Liver (tissue), 9 donors: Measurements from ENCODE around the gene BABAM1. TPM values are rescaled to one million over a fixed set of nuclear protein-coding genes. Genes with fewer than 3 reads are reported as not detected.

ENCODE experiments used
- DNase-seq: peaks from one replicate; pipeline ENCODE4 v3.0.0-alpha.2; 2017; ENCODE audit warnings: low spot score
- H3K27ac ChIP-seq, 2 donors: one replicate each; pipeline ENCODE4 v1.7.0; 2013; ENCODE audit warnings: inconsistent platforms in 2 of 2, low read length in 2 of 2, control low read depth in 1 of 2, low read depth in 1 of 2, mild to moderate bottlenecking in 1 of 2
- H3K27me3 ChIP-seq, 4 donors: one replicate each; pipeline versions ENCODE4 v1.6.1 to v1.7.0; 2013; ENCODE audit warnings: low read length in 3 of 4, inconsistent platforms in 1 of 4, mild to moderate bottlenecking in 1 of 4, moderate library complexity in 1 of 4; ENCODE audit not compliant: control insufficient read depth in 4 of 4, insufficient read depth in 4 of 4
- H3K36me3 ChIP-seq, 4 donors: one replicate each; pipeline versions ENCODE4 v1.6.1 to v1.7.0; 2013; ENCODE audit warnings: low read length in 3 of 4, mild to moderate bottlenecking in 3 of 4, low read depth in 1 of 4, moderate library complexity in 1 of 4; ENCODE audit not compliant: control insufficient read depth in 4 of 4, insufficient read depth in 3 of 4
- H3K4me1 ChIP-seq, 4 donors: one replicate each; pipeline versions ENCODE4 v1.6.1 to v1.7.0; 2013; ENCODE audit warnings: low read length in 3 of 4, mild to moderate bottlenecking in 3 of 4, moderate library complexity in 1 of 4; ENCODE audit not compliant: control insufficient read depth in 4 of 4, insufficient read depth in 4 of 4
- H3K4me3 ChIP-seq, 3 donors: one replicate each; pipeline versions ENCODE4 v1.6.1 to v1.7.0; 2013; ENCODE audit warnings: low read length in 3 of 3, control low read depth in 1 of 3, low read depth in 1 of 3, mild to moderate bottlenecking in 1 of 3
- H3K9ac ChIP-seq, 2 donors: one replicate each; pipeline ENCODE4 v1.7.0; 2013; ENCODE audit warnings: low read length in 2 of 2, mild to moderate bottlenecking in 2 of 2, moderate library complexity in 2 of 2, control low read depth in 1 of 2, low read depth in 1 of 2
- H3K9me3 ChIP-seq, 4 donors: one replicate each; pipeline versions ENCODE4 v1.6.1 to v1.7.0; 2013; ENCODE audit warnings: low read length in 3 of 4; ENCODE audit not compliant: control insufficient read depth in 4 of 4
- CTCF ChIP-seq: fragments of 150-350 bp; IDR thresholded peaks from 2 replicates; pipeline ENCODE4 v1.5.1; 2017; ENCODE audit warnings: improper control_type of control experiment, low read depth, low read length; ENCODE audit not compliant: missing input control
- EGR1 ChIP-seq, 2 donors: IDR thresholded peaks; 2 replicates each; pipeline ENCODE4 v1.6.1; 2016 to 2018; ENCODE audit warnings: antibody characterized with exemption in 2 of 2, low read depth in 2 of 2
- FOXA1 ChIP-seq: IDR thresholded peaks from 2 replicates; pipeline ENCODE4 v1.6.1; 2016; ENCODE audit warnings: antibody characterized with exemption
- FOXA2 ChIP-seq: IDR thresholded peaks from 2 replicates; pipeline ENCODE4 v1.6.1; 2016; ENCODE audit warnings: antibody characterized with exemption
- GABPA ChIP-seq, 2 donors: IDR thresholded peaks in 1 of 2; conservative IDR thresholded peaks in 1 of 2; 2 replicates each; pipeline ENCODE4 v1.6.1; 2016; ENCODE audit warnings: antibody characterized with exemption in 2 of 2, mild to moderate bottlenecking in 1 of 2, moderate library complexity in 1 of 2
- HNF4A ChIP-seq, 2 donors: conservative IDR thresholded peaks; 2 replicates each; pipeline ENCODE4 v1.6.1; 2016; ENCODE audit warnings: antibody characterized with exemption in 2 of 2, mild to moderate bottlenecking in 2 of 2
- HNF4G ChIP-seq: IDR thresholded peaks from 2 replicates; pipeline ENCODE4 v1.6.1; 2016; ENCODE audit warnings: antibody characterized with exemption
- JUND ChIP-seq, 2 donors: IDR thresholded peaks; 2 replicates each; pipeline ENCODE4 v1.6.1; 2016; ENCODE audit warnings: antibody characterized with exemption in 2 of 2
- MAX ChIP-seq: IDR thresholded peaks from 2 replicates; pipeline ENCODE4 v1.6.1; 2016; ENCODE audit warnings: antibody characterized with exemption
- NR2F2 ChIP-seq: IDR thresholded peaks from 2 replicates; pipeline ENCODE4 v1.6.1; 2016; ENCODE audit warnings: antibody characterized with exemption
- RAD21 ChIP-seq, 2 donors: IDR thresholded peaks; 2 replicates each; pipeline ENCODE4 v1.6.1; 2016; ENCODE audit warnings: antibody characterized with exemption in 2 of 2, mild to moderate bottlenecking in 2 of 2
- REST ChIP-seq: IDR thresholded peaks from 2 replicates; pipeline ENCODE4 v1.6.1; 2016; ENCODE audit warnings: antibody characterized with exemption, mild to moderate bottlenecking
- RXRA ChIP-seq, 2 donors: IDR thresholded peaks; 2 replicates each; pipeline ENCODE4 v1.6.1; 2017 to 2018; ENCODE audit warnings: antibody characterized with exemption in 2 of 2, mild to moderate bottlenecking in 1 of 2
- SP1 ChIP-seq: IDR thresholded peaks from 2 replicates; pipeline ENCODE4 v1.6.1; 2018; ENCODE audit warnings: antibody characterized with exemption, mild to moderate bottlenecking
- TAF1 ChIP-seq: conservative IDR thresholded peaks from 2 replicates; pipeline ENCODE4 v1.6.1; 2016; ENCODE audit warnings: antibody characterized with exemption, mild to moderate bottlenecking
- YY1 ChIP-seq: IDR thresholded peaks from 2 replicates; pipeline ENCODE4 v1.6.1; 2016; ENCODE audit warnings: antibody characterized with exemption, mild to moderate bottlenecking
- ZBTB33 ChIP-seq: IDR thresholded peaks from 2 replicates; pipeline ENCODE4 v1.6.1; 2016; ENCODE audit warnings: antibody characterized with exemption
- WGBS: extraction: QIAGEN DNeasy Blood & Tissue Kit; methylation state at CpG from one replicate; pipeline ENCODE4 v1.1.7; 2013; 5-methylcytosine and 5-hydroxymethylcytosine counted together
- polyA plus RNA-seq, 2 donors: library from polyadenylated mRNA; stranded (reverse) in 1 of 2; unstranded in 1 of 2; fragments of 200-250 nt in 1 of 2; fragments of >200 nt in 1 of 2; fragmentation: Nextera tagmentation in 1 of 2; extraction: Ambion mirVana in 1 of 2; gene quantifications; one replicate each; pipeline versions ENCODE4 v1.2.1 to v1.2.3, GENCODE V29; 2013 to 2015
- total RNA-seq, 2 donors: library from RNA; depleted of rRNA; stranded (reverse); fragments of >200 nt; gene quantifications; one replicate each; pipeline ENCODE4 v1.2.3, GENCODE V29; 2014
- donor health status: healthy.
- donor health status: healthy.
- donor health status: healthy.
- donor health status: healthy.
- donor health status: healthy.

The BABAM1 gene
- total and polyA plus RNA-seq, 4 donors, result 29.3 to 47.0 (median 33.5) TPM

GRCh38 chr19:17312189-17313113 is 45.2 kb downstream of the BABAM1 start (continued):
- TF ChIP-seq REST, result no peak
- TF ChIP-seq RXRA (IDR thresholded peaks at IDR 0.05), result no peak
- no peak for TF ChIP-seq GABPA (IDR thresholded peaks at IDR 0.05 in 1 of 2, conservative IDR thresholded peaks at IDR 0.05 in 1 of 2)

- TF ChIP-seq HNF4G (no peak), RXRA (IDR thresholded peaks at IDR 0.05) (no peak), MAX (no peak), FOXA2 (no peak), ZBTB33 (no peak), FOXA1 (no peak), TAF1 (no peak), HNF4A (conservative IDR thresholded peaks at IDR 0.05) (no peak), JUND (IDR thresholded peaks at IDR 0.05) (no peak), YY1 (no peak), EGR1 (IDR thresholded peaks at IDR 0.05; ENCODE audit: low read depth in 2 of 2) (no peak), REST (no peak), RAD21 (IDR thresholded peaks at IDR 0.05) (no peak), SP1 (no peak), NR2F2 (no peak), CTCF (no peak), GABPA (IDR thresholded peaks at IDR 0.05 in 1 of 2, conservative IDR thresholded peaks at IDR 0.05 in 1 of 2) (no peak)
- Histone ChIP-seq H3K4me3 (no peak overlapping the region), H3K9me3 (no peaks in the 10 kb centered on the region), H3K4me1 (peaks cover 0 to 24% (median 15%) of the 10 kb centered on the region in 4 donors), H3K27me3 (no peaks in the 10 kb centered on the region), H3K36me3 (peaks cover 12 to 23% (median 20%) of the 10 kb centered on the region in 4 donors), H3K27ac (no peak overlapping the region), H3K9ac (no peak overlapping the region)
- DNase-seq, result no peak
- WGBS, result 92% methylated on average over 19 of the region's 19 CpGs
These were observed 46.9 kb downstream of the BABAM1 start for GRCh38 chr19:17314007-17314593.
